ENCODE data around the gene ATP10A.
A peak's percentile ranks its signal among the peaks of the same experiment; 100 is the strongest.

The ATP10A gene

DNA sequence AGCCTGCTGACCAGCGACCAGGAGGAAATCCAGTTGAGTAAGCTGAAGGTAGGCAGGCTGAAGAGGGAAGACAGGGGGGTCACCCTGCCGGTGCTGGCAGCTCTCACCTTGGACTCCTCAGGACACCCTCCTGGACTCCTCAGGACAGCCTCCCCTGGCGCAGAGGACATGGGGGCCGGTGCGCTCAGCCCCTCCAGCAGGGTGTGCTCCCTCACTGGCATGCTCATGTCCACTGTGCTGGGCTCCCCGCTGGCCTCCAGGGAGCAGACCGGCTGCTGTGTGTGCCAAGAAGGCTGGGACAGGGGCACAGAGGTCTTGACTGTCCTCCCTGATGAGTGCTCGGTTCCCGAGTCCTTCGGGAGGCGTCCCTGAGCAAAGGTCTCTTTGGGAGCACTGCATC, 183.6 kb downstream of the ATP10A start:
- DNase-seq (ENCODE audit: low read depth, low spot score): no peak

DNA sequence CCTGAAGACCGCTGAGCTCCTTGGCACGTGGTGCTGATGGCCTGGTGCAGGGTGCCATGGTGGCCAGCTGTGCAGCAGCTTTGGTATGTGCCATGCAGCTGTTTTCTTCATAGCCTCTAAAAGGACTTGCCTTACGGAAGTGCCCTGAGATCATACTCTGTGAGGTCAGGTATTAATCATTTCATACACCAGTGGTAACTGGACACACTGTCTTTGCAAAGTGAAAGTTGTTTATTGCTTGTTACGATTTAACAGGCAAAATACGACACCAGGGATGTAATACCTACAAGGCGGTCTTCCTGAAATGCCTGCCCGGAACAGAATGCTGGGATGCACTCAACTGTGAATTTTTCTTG, 184.6 kb downstream of the ATP10A start:
- no peak for DNase-seq (ENCODE audit: low read depth, low spot score)

DNA sequence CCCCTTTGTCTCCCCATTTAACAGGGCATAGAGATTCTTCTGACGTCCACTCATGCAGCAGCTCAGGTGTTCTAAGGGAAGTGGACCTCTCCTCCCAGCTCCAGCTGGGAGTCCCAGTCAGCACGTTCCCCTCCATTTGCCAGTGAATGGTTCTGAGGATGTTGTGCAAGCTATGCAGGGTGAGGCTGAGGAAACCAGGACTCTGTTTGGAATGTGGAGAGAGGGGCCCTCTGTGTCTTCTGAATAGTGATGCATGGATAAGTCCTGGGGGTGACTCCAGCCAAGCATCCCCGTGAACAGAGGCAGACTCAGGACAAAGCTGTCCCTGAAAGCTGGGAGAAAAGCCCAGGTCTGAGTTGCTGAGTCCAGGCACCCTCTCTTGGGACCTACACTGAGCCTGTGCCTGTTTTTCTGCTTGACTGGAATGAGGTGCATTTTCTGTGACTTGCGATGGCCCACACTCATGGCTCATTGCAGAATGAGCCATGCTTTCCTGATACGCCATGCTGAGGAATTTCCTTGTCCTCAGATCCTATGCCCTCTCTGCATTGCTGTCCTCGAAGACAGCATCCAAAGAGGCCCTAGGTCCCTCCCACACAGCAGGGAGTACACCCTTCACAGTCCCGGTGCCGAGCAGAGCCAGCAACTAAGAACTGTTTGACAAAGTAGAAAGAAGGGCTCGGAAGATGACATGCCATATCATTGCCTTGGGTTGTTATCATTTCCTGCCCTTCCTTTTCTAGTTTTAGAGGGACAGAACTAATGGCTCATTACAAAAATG, 185.2 kb downstream of the ATP10A start:
- no peak for DNase-seq (ENCODE audit: low read depth, low spot score)

- no peak for DNase-seq (ENCODE audit: low read depth, low spot score)
These were observed 187.1 kb downstream of the ATP10A start for GRCh38 chr15:25676070-25676469.

GRCh38 chr15:25675396-25675795, 187.7 kb downstream of the ATP10A start:
- DNase-seq (ENCODE audit: low read depth, low spot score): no peak

GRCh38 chr15:25674913-25675312, 188.2 kb downstream of the ATP10A start:
- DNase-seq (ENCODE audit: low read depth, low spot score): no peak

DNA sequence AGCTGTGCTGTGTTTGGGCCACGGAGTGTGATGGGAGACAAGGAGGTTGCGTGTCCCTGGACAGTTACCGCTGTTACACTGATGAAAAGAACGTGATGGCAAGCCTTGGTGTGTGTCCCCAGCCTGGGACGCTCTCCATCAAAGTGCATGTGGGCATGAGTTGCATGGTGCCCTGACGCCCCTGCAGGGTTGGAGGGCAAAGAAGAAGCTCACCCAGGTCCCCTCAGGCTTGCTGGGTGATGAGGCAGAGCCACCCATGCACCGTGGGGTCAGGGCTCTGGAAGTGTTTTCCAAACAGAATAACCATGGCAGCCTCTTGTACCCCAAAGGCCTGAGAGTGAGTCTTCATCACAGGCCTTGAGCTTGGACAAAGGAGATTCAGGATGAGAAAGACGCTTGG, 189.2 kb downstream of the ATP10A start:
- no peak for DNase-seq (ENCODE audit: low read depth, low spot score)

GRCh38 chr15:25673351-25673750, 189.8 kb downstream of the ATP10A start:
- DNase-seq (ENCODE audit: low read depth, low spot score): no peak

DNA sequence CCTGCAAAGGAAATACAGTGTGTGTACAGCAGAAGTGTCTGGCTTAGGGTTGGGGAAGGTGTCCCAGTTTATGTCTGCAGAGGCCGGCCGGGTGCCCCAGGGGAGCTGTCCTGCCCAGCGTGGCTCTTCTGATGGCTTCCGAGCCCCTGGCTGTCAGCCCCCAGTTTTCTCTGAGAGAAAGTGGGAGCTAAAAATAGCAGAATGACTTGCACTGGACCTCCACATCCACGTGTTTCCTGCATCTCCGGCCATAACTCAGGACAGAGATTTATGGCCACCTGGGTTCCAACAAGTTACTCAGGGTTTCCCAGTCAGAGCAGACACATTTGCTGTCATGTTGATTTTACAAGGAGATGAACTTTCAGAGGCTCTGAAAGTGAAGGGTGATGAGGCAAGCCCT, 192.0 kb downstream of the ATP10A start:
- no peak for DNase-seq (ENCODE audit: low read depth, low spot score)

- no peak for DNase-seq (ENCODE audit: low read depth, low spot score)
These were observed 192.5 kb downstream of the ATP10A start for GRCh38 chr15:25670621-25671020.

- DNase-seq (ENCODE audit: low read depth, low spot score): peak; percentile 15
These were observed 193.0 kb downstream of the ATP10A start for GRCh38 chr15:25670025-25670554.

- no peak for DNase-seq (ENCODE audit: low read depth, low spot score)
These were observed 194.2 kb downstream of the ATP10A start for GRCh38 chr15:25668901-25669300.

DNA sequence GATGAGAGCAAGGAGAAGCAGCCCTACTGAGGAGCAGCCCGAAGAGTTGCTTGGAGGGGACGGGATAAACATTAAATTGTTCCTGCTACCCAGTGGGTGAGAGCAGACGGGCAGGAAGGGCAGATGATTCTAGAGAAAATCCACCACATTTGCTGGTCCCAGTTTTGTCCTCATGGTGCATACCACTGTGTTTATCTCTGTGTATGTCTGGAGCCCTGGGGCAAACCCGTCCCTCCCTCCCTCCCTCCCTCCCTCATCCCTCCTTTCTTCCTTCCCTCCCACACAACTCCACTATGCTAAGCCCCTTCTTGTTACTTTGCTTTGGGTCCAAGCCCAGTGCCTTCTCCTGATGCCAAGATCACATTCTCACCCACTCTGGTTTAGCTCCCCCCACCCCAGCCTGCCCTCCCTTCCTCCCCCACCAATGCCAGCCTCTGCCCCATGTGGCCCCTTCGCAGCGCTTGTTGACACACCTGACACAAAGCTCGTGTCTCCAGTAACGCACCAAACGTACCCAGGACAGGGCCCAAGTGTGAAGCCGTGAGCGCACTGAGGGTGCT, 194.8 kb downstream of the ATP10A start:
- no peak for DNase-seq (ENCODE audit: low read depth, low spot score)

GRCh38 chr15:25667829-25668228, 195.3 kb downstream of the ATP10A start:
- DNase-seq (ENCODE audit: low read depth, low spot score): no peak

GRCh38 chr15:25665913-25666312, 197.2 kb downstream of the ATP10A start:
- no peak for DNase-seq (ENCODE audit: low read depth, low spot score)

DNA sequence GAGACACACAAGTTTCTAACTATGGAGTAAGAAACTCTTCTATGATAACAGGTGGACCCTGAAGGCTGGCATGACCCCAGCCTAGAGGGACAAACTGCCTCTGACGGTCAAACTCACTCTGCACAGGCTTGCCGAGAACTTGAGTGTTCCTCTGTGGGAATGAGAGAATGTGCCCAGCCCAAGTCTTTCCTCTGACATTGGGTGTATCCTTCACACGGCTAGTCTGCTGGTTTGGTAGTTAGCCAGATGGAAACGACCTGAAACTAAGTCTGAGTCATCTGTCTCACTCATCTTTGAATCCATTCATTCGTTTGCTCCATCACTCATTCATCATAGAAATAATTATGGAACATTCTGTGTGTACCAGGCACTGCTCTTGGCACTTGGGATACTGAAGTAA, 198.4 kb downstream of the ATP10A start:
- no peak for DNase-seq (ENCODE audit: low read depth, low spot score)

GRCh38 chr15:25663515-25663914, 199.6 kb downstream of the ATP10A start:
- DNase-seq (ENCODE audit: low read depth, low spot score): no peak

GRCh38 chr15:25661898-25662297, 201.2 kb downstream of the ATP10A start:
- no peak for DNase-seq (ENCODE audit: low read depth, low spot score)

DNA sequence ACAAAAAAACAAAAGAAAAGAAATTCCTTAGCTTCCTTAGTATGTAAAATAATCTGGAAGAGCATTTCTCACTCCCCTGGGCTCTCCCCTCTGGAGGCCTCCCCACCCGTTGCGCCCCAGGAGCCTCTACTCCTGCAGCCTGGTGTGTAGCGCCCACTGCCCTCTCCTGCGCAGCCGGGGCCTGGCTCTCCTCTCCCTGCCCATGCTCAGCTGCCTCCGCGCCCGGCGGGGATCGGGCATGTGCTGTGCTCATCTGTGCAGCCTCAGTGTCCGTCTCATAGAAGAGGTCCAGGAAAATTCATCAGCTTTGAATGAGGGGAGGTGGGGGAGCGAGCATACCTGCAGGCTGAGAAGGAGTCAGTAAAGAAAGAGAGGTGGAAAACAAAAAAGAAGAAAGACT, 203.9 kb downstream of the ATP10A start:
- no peak for DNase-seq (ENCODE audit: low read depth, low spot score)

- DNase-seq (ENCODE audit: low read depth, low spot score): no peak
These were observed 204.6 kb downstream of the ATP10A start for GRCh38 chr15:25658560-25658959.

DNA sequence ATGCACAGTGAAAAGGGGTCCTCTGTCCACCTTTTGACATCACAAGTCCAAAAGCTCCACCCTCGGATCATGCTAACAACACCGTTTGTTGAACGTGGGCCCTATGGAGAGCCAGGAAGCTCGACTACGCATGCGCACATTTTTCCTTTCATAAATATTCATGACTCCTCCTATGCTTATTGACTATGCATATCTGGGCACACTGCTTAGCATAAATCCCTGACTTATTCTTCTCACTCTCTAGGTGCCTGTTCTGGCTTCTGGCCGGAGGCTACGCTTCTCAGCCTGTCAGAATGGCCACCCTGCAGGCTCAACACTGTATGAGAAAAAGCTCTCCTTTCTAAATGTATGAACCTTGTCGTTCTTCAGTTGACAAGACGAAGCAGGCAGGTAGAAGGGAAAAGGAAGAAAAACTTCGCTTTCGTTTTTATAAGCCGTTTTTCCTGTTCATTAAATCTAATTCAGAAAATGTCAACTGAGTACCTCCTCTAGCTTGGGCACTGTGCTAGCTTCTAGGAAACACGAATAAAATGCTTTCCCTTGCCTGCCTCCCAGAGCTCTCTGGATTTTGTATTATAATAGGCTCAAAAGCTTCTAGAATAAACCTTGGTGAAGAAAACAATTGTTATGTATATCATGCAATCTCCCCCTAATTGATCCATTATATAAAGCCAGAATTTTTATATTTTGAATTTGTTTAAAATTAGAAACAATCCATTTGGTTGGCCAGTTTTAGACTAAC, 207.7 kb downstream of the ATP10A start:
- no peak for DNase-seq (ENCODE audit: low read depth, low spot score)

- no peak for DNase-seq (ENCODE audit: low read depth, low spot score)
These were observed 209.8 kb downstream of the ATP10A start for GRCh38 chr15:25653371-25653770.

DNA sequence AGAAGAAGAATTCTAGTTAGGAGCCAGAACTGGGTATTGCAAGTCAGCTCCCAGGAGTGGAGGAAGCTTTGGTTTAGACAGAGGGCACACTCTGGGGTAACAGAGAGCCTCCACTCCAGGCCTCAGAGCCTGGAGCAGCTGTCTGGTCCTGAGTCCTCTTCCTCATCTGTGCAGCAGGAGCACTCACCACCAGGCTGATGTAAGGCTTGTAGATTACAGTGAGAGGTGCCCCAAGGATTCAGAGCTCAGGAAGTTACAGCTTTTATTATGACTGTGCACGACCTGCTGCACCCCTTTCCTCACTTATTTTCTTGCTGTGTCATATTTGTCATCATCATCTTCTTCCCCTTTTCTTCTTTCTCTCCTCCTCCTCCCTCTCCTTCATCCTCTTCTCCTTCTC, 210.4 kb downstream of the ATP10A start:
- no peak for DNase-seq (ENCODE audit: low read depth, low spot score)
